ENCODE data around the gene MYO7A.

GRCh38 chr11:77214557-77214956 is 86.5 kb downstream of the MYO7A start:
- TF ChIP-seq CTCF (IDR thresholded peaks at IDR 0.05) (no peak), POLR2A (IDR thresholded peaks at IDR 0.05; ENCODE audit: low read depth) (no peak)
